Astrocyte of the spinal cord (primary cell): ENCODE data around the gene GASK1A.

Experiments
- DNase-seq: peaks from one replicate; pipeline ENCODE4 v3.0.0; 2011; ENCODE audit warnings: low read depth, low spot score
- H3K4me3 ChIP-seq: 2 replicates; pipeline ENCODE4 v1.5.1; 2011; ENCODE audit warnings: low read depth, mild to moderate bottlenecking, low read length, moderate library complexity
- CTCF ChIP-seq: IDR thresholded peaks from 2 replicates; pipeline ENCODE4 v1.5.1; 2012; ENCODE audit warnings: low read depth, mild to moderate bottlenecking, low read length, inconsistent platforms
- in situ Hi-C: cut with HindIII; loops from 2 replicates; pipeline ENCODE4 v1.10.0; 2017; ENCODE audit warnings: low sequenced_read_pairs

Gene GASK1A

GRCh38 chr3:43018246-43018645 is 39.1 kb downstream of the GASK1A start:
- in situ Hi-C loops = no loop called here
- no peak for TF ChIP-seq CTCF
- DNase-seq = no peak
- no peak overlapping the region for H3K4me3 ChIP-seq

- no peak overlapping the region for H3K4me3 ChIP-seq
- in situ Hi-C loops = no loop called here
- TF ChIP-seq CTCF = no peak
- DNase-seq = no peak
Measured at GRCh38 chr3:43019006-43019809, 40.1 kb downstream of the GASK1A start.

GRCh38 chr3:43019826-43020225 is 40.7 kb downstream of the GASK1A start:
- in situ Hi-C loops = no loop called here
- DNase-seq = no peak
- no peak overlapping the region for H3K4me3 ChIP-seq
- no peak for TF ChIP-seq CTCF

GRCh38 chr3:43021186-43021585 is 42.1 kb downstream of the GASK1A start:
- no peak overlapping the region for H3K4me3 ChIP-seq
- in situ Hi-C loops = no loop called here
- TF ChIP-seq CTCF = no peak
- DNase-seq = no peak

- no peak overlapping the region for H3K4me3 ChIP-seq
- TF ChIP-seq CTCF = no peak
- in situ Hi-C loops = no loop called here
- DNase-seq = no peak
Measured at GRCh38 chr3:43022121-43022520, 43.0 kb downstream of the GASK1A start.

GRCh38 chr3:43023066-43023465 is 44.0 kb downstream of the GASK1A start:
- no peak for DNase-seq
- in situ Hi-C loops = no loop called here
- H3K4me3 ChIP-seq = no peak overlapping the region
- TF ChIP-seq CTCF = no peak
